MM.1S (cell line): Measurements from ENCODE around the gene KRTAP5-6.
"Not testable (repeated sequence)": the region's sequence is repeated elsewhere in the genome, so short reads cannot be mapped to it uniquely, and the experiment has no call there.

Source experiments
- DNase-seq: peaks from one replicate; pipeline ENCODE4 v3.0.0-alpha.2; 2015
- H2AFZ ChIP-seq: fragments of 300-600 bp; sonication (generic); 2 replicates; pipeline ENCODE4 v1.6.0; 2016; ENCODE audit warnings: antibody characterized with exemption, low read length
- H3F3A ChIP-seq: fragments of 300-600 bp; sonication (generic); 2 replicates; pipeline ENCODE4 v1.6.1; 2016; ENCODE audit warnings: mild to moderate bottlenecking, antibody characterized with exemption, low read length, moderate library complexity, mixed read lengths; ENCODE audit not compliant: insufficient read depth
- H3K27ac ChIP-seq: fragments of 300-600 bp; sonication (generic); 2 replicates; pipeline ENCODE4 v1.5.1; 2016; ENCODE audit warnings: mild to moderate bottlenecking, low read length
- H3K27me3 ChIP-seq: fragments of 300-600 bp; sonication (generic); replicated peaks from 2 replicates; pipeline ENCODE4 v1.6.0; 2016; ENCODE audit warnings: low read length; ENCODE audit not compliant: insufficient read depth
- H3K36me3 ChIP-seq: fragments of 300-600 bp; sonication (generic); replicated peaks from 2 replicates; pipeline ENCODE4 v1.6.1; 2016; ENCODE audit warnings: mild to moderate bottlenecking, low read length, mixed read lengths; ENCODE audit not compliant: insufficient read depth
- H3K4me1 ChIP-seq: fragments of 300-600 bp; sonication (generic); 2 replicates; pipeline ENCODE4 v1.6.1; 2016; ENCODE audit warnings: low read length, mixed read lengths
- H3K4me2 ChIP-seq: fragments of 300-600 bp; sonication (generic); 2 replicates; pipeline ENCODE4 v1.6.0; 2016; ENCODE audit warnings: low read depth, low read length
- H3K4me3 ChIP-seq: fragments of 300-600 bp; sonication (generic); 2 replicates; pipeline ENCODE4 v1.5.1; 2016; ENCODE audit warnings: low read length, mixed read lengths
- H3K79me2 ChIP-seq: fragments of 300-600 bp; sonication (generic); 2 replicates; pipeline ENCODE4 v1.6.1; 2016; ENCODE audit warnings: mixed run types, low read length, mixed read lengths
- H3K9ac ChIP-seq: fragments of 300-600 bp; sonication (generic); 2 replicates; pipeline ENCODE4 v1.6.1; 2016; ENCODE audit warnings: low read length, mixed read lengths
- H3K9me2 ChIP-seq: fragments of 300-600 bp; sonication (generic); replicated peaks from 2 replicates; pipeline ENCODE4 v1.6.1; 2016; ENCODE audit warnings: mild to moderate bottlenecking, low read length, mixed read lengths; ENCODE audit not compliant: insufficient read depth
- H3K9me3 ChIP-seq: fragments of 300-600 bp; sonication (generic); replicated peaks from 2 replicates; pipeline ENCODE4 v1.6.1; 2016; ENCODE audit warnings: mild to moderate bottlenecking, low read length, mixed read lengths; ENCODE audit not compliant: insufficient read depth
- H4K20me1 ChIP-seq: fragments of 300-600 bp; sonication (generic); 2 replicates; pipeline ENCODE4 v1.6.1; 2016; ENCODE audit warnings: mild to moderate bottlenecking, low read length, moderate library complexity, mixed read lengths; ENCODE audit not compliant: insufficient read depth
- EZH2 ChIP-seq: fragments of 300-600 bp; sonication (generic); optimal IDR thresholded peaks from 2 replicates; pipeline ENCODE3; 2017; ENCODE audit warnings: low read depth, mild to moderate bottlenecking, antibody characterized with exemption, low read length, mixed read lengths
- EZH2phosphoT487 ChIP-seq: fragments of 300-600 bp; sonication (generic); IDR thresholded peaks from 2 replicates; pipeline ENCODE4 v1.6.1; 2018; ENCODE audit warnings: antibody characterized with exemption, low read length
- TF ChIP-seq, protein P1 (sequence below): fragments of 300-600 bp; sonication (generic); IDR thresholded peaks from 2 replicates; pipeline ENCODE4 v1.5.1; 2016; ENCODE audit warnings: antibody characterized with exemption, low read length, mixed read lengths

KRTAP5-6 gene

DNA sequence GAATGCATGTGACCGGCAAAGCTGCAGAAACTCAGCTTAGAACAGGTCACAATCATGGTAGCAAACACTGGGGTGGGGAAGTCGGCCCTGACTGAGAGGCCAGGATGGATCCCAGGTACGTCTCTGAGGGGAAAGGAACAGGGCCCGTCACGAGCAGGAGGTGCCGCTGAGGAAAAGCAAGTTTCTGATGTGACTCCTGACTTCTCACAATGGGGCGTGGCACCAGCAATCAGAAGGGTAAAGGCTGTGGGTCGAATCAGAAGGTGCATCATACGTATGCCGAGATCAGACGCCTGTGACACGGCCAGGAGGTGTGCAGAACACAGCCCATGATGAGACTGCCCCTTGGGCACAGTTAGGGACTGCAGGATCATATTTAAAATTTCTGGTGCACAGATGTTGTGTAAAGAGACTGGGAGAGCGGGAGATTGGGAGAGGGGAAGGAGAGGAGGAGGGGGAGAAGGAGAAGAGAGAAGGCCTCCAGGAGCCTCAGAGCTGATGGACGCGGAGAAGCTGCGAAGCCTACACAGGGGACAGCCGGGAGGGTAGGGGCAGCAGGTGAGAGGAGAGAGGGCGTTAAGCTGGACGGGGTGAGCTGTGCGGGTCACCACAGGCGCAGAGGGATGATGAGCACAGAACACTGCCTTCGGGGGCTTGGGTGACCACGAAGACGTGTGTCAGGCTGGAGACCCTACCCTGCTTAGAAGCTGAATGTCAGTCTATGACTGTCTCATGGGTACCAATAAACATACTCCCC lies 36.7 kb upstream of the KRTAP5-6 start:
- H3F3A ChIP-seq: no peaks in the 10 kb centered on the region
- H3K27ac ChIP-seq: no peak overlapping the region
- H3K9me2 ChIP-seq: no peaks in the 10 kb centered on the region
- H4K20me1 ChIP-seq: no peaks in the 10 kb centered on the region
- no peaks in the 10 kb centered on the region for H3K79me2 ChIP-seq
- no peaks in the 10 kb centered on the region for H3K9me3 ChIP-seq
- peaks cover 68% of the 10 kb centered on the region for H3K27me3 ChIP-seq
- H2AFZ ChIP-seq: no peak overlapping the region
- no peak for DNase-seq
- H3K4me3 ChIP-seq: no peak overlapping the region
- H3K36me3 ChIP-seq: no peaks in the 10 kb centered on the region
- TF ChIP-seq EZH2: no peak
- TF ChIP-seq, protein P1, sequence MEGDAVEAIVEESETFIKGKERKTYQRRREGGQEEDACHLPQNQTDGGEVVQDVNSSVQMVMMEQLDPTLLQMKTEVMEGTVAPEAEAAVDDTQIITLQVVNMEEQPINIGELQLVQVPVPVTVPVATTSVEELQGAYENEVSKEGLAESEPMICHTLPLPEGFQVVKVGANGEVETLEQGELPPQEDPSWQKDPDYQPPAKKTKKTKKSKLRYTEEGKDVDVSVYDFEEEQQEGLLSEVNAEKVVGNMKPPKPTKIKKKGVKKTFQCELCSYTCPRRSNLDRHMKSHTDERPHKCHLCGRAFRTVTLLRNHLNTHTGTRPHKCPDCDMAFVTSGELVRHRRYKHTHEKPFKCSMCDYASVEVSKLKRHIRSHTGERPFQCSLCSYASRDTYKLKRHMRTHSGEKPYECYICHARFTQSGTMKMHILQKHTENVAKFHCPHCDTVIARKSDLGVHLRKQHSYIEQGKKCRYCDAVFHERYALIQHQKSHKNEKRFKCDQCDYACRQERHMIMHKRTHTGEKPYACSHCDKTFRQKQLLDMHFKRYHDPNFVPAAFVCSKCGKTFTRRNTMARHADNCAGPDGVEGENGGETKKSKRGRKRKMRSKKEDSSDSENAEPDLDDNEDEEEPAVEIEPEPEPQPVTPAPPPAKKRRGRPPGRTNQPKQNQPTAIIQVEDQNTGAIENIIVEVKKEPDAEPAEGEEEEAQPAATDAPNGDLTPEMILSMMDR: no peak
- TF ChIP-seq EZH2phosphoT487: no peak
- H3K4me2 ChIP-seq: no peak overlapping the region
- H3K4me1 ChIP-seq: no peaks in the 10 kb centered on the region
- no peak overlapping the region for H3K9ac ChIP-seq

DNA sequence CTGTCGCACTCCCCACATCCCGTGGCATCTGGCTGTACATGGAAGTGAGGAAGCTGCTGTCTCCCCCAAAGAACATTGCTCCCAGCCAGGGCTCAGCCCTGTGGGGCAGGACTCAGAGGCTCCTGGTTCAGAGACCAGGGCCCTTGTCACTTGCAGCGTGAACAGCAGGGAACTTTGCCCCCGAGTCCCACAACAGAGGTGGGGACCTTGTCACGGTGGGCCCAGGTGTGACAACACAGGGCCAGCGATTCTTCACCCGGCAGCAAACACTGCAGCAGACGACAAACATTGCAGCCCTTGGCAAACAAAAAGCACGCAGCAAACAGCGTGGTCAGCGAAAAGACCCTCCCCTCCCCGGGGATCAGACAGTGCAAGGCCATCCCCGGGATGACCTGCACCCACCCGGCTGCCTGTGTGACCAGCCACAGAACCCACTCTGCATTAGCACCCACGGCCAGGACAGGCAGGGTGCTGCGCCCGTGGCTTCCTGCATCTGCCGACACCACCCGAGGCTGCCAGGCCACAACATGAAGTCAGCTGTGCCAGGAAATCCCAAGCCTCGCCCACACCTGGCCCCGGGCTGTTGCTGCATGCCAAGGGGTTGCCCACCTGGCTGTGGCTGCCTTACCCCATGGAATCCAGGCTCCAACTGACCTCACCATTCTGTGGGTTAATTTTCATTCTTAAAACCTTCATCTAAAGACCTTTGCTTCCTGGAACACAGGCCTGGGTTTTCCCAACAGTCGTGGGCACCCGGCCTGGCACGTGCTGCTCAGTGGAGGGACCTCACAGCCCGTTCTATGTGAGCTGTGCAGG lies 35.3 kb upstream of the KRTAP5-6 start:
- not testable (repeated sequence) for DNase-seq, H3K79me2 ChIP-seq, H3K4me2 ChIP-seq, H3K27ac ChIP-seq, H3K4me3 ChIP-seq, H3K9ac ChIP-seq, H2AFZ ChIP-seq, H3K36me3 ChIP-seq, H3F3A ChIP-seq, H3K9me2 ChIP-seq, H3K9me3 ChIP-seq, H4K20me1 ChIP-seq, H3K4me1 ChIP-seq
- peaks cover 55% of the 10 kb centered on the region for H3K27me3 ChIP-seq

DNA sequence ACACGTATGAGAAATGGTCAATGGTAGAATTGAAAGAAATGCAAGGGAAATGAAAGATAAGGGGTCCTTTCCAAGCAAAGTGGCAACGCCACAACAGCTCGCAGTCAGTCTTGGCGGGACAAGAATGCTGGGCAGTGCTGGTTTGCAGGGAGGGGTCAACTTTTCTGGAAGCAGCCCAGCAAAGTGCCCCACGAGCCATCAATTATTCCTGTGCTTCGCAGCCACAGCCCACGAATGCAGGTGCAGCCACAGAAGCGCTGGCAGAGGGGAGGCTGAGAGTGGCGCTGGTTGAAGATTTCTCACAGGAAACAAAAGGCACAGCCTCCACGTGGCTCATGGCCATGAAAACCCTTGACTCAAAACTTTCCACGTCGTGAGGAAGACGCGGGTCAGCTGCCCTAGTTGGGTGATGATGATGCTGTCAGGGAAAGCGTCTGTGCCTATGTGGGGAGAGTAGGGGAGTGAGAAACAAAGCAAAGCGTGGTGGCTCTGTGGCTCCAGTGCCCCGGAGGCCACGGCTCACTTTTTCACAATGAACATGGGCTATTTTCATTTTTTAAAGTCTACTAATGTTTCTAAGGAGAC lies 34.2 kb upstream of the KRTAP5-6 start:
- H3F3A ChIP-seq, H4K20me1 ChIP-seq, H3K9ac ChIP-seq, H3K9me2 ChIP-seq, H2AFZ ChIP-seq, H3K4me3 ChIP-seq, H3K27ac ChIP-seq, DNase-seq, H3K79me2 ChIP-seq, H3K9me3 ChIP-seq, H3K4me1 ChIP-seq, H3K4me2 ChIP-seq, H3K36me3 ChIP-seq: not testable (repeated sequence)
- peaks cover 52% of the 10 kb centered on the region for H3K27me3 ChIP-seq

- Histone ChIP-seq H3K9me3 (no peaks in the 10 kb centered on the region), H3K9me2 (no peaks in the 10 kb centered on the region), H3K27me3 (peaks cover 51% of the 10 kb centered on the region), H4K20me1 (no peaks in the 10 kb centered on the region), H3K4me3 (no peak overlapping the region), H2AFZ (no peak overlapping the region), H3K4me2 (no peak overlapping the region), H3K36me3 (no peaks in the 10 kb centered on the region), H3K9ac (no peak overlapping the region), H3F3A (no peaks in the 10 kb centered on the region), H3K79me2 (no peaks in the 10 kb centered on the region), H3K27ac (no peak overlapping the region), H3K4me1 (no peaks in the 10 kb centered on the region)
- no peak for DNase-seq
- TF ChIP-seq EZH2: no peak
- TF ChIP-seq, protein P1: no peak
- no peak for TF ChIP-seq EZH2phosphoT487
Measured at GRCh38 chr11:1665313-1665712, 31.7 kb upstream of the KRTAP5-6 start.
